Left renal pelvis (tissue), 4 donors: Measurements from ENCODE around the gene LYZL6. TPM values are rescaled to one million over a fixed set of nuclear protein-coding genes. Genes with fewer than 3 reads are reported as not detected.
"Not testable (repeated sequence)": the region's sequence is repeated elsewhere in the genome, so short reads cannot be mapped to it uniquely, and the experiment has no call there.

Experiments used
- DNase-seq, 4 donors: peaks; one replicate each; pipeline ENCODE4 v3.0.0-alpha.2; 2013; ENCODE audit warnings: low read depth in 4 of 4, low spot score in 3 of 4
- polyA plus RNA-seq, 4 donors: library from polyadenylated mRNA; unstranded; fragments of 120-200 nt; gene quantifications; one replicate each; pipeline ENCODE4 v1.2.1, GENCODE V29; 2013; ENCODE audit not compliant: insufficient read length in 4 of 4

LYZL6 gene
- polyA plus RNA-seq, 4 donors: not detected

DNA sequence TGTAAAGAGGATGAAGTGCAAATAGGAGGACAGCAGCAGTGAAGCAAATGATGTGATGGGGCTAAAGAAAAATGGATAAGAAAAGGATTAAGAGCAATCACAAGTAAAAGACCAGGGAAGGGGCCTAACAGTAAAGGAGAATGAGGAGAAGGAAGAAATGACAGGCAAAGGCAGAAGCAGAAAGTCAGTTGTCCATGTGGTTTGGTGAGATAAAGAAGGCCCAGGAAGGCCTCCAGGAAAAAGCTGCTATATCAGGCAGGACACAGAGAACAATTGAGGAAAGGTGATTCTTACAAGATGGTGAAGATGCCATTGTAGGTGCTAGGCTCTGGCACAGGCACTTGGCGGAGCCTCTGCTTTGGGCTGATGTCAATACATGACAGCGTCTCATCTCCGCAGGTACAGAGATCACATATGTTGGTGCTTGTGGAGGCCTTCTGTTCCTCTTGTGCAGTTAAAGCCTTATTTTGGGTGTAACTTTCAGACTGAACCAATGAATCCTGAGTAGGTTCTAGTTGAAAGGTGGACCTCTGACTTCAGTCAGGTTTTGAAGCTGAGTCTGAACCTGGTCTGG is 31.1 kb downstream of the LYZL6 start:
- no peak for DNase-seq

DNA sequence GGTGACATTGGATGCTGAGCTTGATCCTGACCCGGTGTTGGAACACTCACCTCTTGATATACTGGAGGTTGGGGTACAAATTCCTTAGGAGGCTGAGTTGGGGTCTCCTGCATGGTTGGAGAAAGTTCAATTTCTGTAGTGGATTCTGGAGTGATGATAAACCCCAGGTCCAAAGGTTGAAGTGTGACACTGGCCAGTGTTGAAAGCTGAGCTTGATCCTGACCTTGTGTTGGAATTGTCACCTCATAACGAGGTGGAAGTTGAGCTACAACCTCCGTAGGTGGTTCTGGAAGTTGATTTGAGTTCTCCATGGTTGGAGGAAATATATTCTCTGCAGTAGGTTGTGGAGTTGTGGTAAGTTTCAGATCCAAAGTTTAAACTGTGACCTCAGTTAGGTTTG is 34.1 kb downstream of the LYZL6 start:
- no peak for DNase-seq

DNA sequence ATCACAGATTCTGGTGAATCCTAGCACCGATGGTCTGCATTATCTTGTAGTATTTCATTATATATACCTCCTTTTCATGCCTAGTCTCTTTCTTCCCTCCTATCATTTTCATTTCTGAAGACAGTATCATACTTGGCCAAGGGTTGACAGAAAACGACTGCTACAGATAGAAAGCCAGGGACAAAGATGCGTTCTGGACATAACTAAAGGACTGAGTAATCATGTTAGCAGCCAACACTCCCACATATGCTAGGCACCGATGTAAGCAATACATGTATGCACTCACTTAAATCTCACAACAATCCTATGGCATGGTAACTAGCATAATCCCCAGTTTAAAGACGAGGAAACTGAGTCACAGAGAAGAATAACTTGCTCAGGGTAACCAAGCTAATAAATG is 35.8 kb downstream of the LYZL6 start:
- no peak for DNase-seq

DNA sequence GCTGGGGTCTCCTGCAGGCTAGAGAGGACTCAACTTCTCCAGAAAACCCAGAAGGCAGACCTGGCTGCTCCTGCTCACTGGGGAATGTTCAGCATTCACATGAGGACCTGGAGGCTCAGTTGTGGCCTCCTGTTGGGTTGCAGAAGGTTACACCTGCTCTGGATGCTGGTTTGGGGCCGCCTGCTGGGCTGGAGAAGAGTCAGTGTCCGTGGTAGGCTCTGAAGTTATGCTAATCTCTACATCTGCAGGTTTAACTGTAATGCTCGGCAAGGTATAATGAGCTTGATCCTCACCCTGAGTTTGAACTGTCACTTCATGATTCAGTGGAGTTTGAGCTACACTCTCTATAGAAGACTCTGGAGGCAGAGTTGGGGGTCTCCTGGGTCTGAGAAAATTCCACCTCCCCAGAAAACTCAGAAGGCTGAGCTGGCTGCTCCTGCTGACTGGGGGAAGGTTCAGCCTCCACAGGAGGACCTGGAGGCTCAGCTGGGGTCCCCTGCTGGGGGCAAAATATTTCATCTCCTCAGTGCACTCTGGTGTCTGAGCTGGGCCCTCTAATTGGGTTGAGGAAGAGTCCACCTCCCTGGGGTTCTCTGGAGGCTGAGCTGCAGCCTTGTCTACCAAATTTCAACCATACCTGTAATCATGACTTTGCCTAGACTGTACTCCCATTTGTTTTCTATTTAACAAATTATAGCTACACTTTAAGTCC is 36.4 kb downstream of the LYZL6 start:
- DNase-seq: no peak

DNA sequence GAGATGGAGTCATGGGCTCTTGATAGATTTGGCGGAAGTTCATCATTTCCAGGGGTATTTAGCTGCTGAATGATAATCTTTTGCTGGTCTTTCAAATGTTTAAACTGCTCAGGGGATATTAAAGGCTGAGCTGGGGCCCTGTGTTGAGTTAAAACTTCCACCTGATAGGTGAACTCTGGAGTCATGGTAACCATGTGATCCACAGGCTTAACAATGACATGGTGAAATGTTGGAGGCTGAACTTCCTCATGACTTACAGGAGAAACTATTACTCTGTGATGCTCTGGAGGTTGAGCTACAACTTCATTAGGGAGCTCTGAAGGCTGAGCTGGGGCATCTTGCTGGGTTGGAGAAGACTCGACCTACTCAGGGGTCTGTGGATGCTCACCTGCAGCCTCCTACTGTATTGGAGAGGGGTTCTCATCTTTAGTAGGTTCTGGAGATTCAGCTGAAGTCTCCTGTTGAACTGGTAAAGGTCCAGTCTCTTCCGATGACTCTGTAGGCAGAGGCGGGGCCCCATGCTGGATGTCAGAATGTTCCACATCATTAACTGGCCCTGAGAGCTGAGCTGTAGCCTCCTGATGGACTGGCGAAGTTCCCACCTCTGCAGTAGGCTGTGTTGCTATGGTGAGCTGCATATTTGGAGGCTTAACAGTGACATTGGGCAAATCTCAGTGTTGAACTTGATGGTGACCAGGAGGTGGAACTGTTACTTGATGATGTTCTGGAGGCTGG is 37.2 kb downstream of the LYZL6 start:
- DNase-seq: no peak

DNA sequence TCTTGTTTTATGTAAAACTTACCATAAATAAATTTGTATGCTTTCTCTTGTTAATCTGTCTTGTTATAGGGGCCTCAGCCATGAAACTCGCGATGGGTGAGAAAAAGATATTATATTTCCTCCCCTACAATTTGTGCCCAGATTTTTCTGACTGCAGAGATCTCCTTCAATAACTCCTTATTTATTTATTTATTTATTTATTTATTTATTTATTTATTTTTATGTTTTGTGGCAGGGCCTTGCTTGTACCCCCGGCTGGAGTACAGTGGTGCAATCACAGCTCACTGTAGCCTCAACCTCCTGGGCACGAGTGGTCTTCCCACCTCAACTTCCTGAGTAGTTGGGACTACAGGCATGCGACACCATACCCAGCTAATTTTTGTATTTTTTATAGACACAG is 40.1 kb downstream of the LYZL6 start:
- no peak for DNase-seq

DNA sequence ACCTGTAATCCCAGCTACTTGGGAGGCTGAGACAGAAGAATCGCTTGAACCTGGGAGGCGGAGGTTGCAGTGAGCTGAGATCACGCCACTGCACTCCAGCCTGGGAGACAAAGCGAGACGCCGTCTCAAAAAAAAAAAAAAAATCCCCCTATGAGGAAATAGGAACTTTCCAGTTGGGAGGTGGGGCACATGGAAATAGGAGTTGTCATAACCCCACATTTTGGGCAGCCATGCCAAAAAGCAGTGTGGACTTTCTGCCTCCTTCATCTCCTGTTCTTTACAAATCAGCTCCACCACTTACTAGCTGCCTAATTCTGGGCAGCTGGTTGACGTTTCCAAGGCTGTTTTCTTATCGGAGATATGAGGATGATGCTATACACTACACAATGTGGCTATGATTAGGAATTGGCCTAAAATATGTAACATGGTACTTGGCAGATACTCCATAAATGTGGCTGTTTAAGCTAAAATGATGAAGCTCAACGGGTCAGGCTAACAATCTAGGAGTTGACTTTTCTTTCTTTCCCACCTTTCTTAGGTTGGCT is 41.8 kb downstream of the LYZL6 start:
- DNase-seq: no peak

DNA sequence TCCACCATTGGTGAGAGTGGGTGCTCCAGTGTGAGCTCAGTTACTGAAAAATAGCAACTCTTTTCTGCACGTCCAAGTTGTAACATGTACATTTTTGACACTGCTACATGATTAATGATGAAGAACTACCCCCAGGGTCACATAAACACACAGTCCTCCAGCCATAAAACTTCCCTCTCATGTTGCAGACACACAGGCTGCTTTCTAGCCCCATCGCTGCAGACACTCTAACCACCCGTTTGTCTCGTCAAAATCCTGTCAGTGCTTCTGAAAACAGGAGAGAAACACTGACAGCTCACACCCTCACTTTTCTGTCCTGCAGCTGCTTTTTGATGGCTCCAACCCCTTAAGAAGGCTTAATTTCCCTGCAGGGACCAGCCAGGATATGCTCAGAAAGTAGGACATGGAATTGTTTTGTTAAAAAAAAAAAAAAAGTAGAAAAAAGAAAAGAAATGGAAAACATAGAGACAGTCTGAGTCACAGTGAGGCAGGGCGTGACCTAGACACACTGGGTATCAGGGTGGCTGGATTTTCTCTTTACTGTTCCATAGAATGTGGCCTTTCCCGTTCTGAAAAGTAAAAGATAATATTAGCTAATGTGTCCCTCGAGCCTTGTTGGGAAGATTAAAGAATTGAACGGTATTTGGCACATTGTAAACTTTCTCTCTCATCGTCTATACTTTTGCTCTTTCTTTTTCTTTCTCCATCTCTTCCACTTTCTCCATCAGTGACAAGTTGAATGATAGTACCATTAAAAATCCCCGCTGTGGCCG is 42.6 kb downstream of the LYZL6 start:
- DNase-seq: peak; percentile 35 to 39 (median 36)

DNA sequence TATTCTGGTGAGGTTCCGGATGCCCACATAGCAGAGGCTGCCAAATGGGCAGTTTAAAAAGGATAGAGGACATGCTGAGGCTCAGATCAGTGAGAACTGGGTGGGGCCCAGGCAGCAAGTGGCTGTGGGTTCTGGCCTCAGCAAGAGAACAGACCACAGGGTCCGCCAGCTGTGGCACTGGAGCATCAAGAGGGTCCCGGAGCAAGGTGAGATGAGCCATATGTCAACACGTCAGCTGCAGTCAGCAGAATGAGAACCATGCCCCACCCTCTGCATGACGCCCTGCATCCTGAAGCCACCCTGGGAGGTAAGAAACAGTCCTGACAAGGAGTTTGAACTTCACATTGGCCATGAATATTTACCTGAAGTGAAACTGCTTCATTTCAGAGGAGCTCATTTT is 43.2 kb downstream of the LYZL6 start:
- no peak for DNase-seq

DNA sequence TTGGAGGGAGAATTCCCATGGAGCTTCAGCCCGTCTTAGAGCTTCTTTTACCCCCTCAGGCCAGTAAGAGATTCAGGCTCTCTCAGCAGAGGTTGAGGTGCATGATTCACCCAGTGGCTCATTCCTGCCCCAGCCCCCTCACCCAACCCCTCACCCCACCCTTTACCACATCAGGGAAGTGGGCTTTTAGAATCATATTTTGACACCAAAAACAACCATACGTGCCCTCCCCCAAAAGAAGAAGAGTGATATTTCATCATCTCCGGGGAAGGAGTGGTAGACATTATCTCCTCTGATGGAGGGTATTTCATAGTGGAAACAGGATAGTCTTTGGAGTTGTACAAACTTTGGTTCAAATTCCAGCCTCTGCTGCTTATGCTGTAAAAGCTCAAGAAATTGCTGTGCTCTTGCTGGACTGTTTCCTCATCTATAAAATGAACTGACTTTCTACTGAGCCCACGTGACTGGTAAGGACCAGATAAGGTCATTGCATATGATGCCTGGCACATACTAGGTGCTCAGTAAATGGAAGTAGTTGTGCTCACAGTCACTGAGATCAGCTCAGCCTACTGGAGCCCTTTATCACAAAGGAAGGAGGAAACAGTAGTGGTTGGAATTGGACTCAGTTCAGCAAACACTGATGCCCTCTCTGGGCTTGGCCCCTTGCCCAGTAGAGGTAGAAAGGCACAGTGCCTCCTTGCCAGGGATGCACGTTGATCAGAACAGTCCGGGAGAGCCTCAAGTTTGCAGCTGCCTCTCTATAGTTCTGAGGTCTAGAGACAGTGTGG is 45.0 kb downstream of the LYZL6 start:
- DNase-seq: no peak

DNA sequence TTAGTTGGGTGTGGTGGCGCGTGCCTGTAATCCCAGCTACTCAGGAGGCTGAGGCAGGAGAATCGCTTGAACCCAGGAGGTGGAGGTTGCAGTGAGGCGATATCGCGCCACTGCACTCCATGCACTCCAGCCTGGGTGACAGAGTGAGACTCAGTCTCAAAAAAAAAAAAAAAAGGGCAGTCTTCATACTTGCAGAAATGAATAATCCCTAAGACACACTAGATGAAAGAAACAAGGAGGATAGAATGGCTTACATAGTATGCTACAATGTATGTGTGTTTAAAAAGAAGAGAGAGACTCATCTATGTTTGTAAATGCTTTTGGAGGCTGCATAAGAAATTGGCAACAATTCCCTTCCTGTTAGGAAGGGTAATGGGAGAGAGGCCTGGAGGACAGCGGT is 45.7 kb downstream of the LYZL6 start:
- not testable (repeated sequence) for DNase-seq

DNA sequence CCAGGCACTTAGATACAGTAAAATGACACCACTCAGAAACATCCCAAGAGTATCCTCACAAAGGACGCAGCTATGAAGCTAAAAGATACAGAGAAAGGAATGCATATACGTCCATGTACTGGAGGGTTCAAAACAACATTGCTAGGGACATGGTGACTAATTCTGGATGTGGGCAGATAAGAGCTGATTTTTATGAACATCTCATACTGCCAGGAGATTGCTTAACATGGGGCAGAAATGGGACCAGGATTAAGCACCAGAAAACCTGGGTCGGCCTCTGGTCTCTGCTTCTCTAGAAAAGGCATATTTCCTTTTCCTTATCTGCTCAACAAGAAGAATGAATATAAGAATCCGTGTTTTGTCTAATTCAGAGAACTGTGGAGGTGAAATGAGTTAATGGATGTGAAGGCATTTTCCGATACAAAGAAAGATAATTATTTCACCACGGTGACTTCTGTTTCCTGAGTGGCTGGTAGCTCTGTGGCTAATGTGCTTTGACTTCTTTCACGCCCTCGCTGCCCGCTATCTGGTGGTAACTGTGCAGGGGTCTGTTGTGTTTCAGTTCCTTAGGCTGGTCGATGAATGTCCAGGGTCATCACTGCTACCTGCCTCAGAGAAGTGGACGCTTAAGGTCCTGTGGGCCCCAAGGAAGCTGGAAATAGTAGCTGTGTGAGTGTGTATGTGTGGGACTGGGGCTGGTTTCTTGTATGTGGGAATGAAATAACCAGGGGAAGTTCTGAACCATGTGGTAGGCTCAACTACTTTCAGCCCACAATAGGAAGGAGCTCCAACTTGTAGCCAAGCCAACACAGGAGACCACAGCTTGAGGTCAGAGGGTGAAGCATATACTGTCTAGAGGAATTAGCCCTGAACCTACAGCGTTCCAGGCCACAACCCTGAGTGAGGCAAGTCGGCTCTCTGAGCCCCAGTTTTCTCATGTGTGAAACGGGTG is 47.6 kb downstream of the LYZL6 start:
- no peak for DNase-seq

DNA sequence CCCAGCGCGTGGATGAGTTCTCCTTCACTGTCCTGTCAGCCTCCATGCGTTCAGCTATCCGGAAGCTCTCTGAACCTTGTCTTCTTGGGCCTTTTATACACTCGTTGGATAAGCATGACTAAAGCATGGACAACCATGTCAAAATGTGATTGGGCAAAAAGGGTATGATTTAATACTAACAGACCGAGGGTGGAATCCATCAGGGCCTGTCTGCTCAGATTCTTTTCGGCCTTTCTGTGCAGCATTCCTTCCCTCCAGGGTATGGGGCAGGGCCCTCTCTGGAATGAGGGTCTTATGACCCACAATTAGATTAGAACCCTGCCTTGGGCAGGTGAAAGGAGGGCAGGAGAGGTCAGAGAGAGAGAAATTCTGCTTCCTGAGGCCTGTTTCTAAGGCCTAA is 49.3 kb downstream of the LYZL6 start:
- DNase-seq: no peak

DNA sequence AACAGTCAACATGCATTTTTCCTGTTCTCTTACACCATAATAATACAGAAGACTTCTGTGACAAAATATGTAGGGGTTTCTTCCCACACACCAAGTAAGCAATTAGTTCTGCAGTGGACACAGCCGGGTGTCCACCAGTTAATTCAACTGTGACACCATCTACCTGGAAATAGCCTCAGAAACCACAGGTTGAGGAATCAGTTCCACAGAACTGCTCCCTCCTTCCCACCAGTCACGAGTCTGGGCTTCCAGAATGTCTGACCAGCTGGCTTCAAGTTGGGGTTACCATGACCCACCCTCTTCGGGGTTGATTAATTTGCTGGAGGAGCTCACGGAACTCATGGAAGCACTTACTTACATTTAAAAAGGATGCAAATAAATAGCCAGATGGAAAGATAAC is 49.8 kb downstream of the LYZL6 start:
- no peak for DNase-seq

DNA sequence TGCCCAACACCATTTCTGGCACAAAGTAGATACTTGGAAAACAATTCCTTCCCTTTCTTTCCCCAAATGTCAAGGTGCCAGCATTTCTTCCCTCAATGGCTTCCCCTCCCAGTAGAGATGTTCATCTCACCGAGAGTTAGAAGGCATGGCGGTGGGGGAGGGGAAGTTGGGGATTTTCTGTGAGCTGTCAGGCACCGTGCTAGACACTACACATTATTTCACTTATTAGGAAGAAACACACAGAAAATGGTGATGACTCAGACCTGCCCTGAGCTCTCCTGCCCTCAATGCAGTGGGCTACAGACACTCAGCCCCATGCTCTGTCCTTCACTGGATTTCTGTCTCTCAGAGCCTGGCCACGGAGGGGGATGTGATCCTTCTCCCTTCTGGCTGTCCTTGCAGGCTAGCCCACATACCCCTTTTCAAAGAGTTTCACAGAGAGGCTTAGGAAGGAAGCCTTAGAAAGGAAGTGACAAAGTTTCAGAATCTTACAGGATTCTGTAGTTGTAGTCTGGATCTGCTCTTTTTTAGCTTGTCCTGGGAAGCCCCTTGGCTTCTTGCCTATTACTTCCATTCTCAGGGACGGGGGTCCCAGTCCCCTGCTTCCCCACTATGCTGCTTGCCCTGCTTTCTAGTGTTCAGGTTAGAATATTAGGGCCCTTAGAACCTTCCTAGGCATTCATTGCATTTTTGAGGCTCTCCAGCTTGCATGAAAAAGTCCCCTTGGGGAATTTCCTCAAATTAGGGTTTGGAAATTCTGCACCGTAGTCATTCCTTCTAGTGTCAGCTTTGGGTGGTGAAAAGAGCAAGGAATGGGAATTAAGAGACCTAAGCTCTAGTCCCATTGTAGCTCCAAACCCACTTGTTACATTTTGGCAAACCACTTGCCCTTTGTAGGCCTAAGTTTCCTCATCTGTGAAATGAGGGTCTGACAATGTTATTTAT is 51.1 kb downstream of the LYZL6 start:
- no peak for DNase-seq

DNA sequence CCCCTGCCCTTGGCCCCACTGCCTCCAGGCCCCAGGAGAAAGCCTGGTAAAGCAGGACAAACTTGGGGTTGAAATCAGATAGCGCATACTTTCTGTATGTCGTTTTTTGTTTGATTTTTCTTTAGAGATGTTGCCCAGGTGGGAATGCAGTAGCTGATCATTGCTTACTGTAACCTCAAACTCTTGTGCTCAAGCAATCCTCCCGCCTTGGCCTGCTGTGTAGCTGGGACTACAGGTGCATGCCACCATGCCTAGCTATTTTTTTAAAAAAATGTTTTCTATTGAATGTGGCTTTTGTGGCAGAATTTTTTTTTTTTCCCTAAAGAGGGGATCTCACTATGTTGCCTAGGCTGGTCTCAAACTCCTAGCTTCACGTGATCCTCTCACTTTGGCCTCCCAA is 52.2 kb downstream of the LYZL6 start:
- DNase-seq: no peak

DNA sequence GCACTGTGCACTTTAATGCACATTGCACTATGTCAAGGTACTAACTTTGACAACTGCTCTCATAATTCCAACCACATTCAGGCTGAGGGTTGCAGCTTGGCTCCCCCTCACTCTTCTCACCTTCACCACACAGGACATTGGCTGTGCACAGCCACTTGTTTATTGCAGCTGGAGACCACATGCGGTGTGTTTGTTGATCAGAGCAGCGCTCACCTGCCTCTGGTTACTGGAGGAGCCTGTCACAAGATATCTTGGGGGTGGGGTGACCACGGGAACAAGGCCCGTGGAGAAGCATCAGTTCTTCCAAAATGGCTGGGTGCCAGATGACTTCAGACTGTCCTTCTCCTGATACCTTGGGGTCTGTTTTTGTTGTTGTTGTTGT is 52.7 kb downstream of the LYZL6 start:
- DNase-seq: no peak
